Endothelial cell (in vitro differentiated cells): ENCODE data around the gene SMC6. TPM values are rescaled to one million over a fixed set of nuclear protein-coding genes. Genes with fewer than 3 reads are reported as not detected.

Source experiments
- DNase-seq: peaks from one replicate; pipeline ENCODE4 v3.0.0; 2021; ENCODE audit warnings: low spot score
- H3K27ac Mint-ChIP-seq: one replicate; pipeline ENCODE4 v1.8.0; 2021; ENCODE audit warnings: mixed read lengths, inconsistent platforms; ENCODE audit not compliant: unreplicated experiment
- H3K27me3 Mint-ChIP-seq: one replicate; pipeline ENCODE4 v1.8.0; 2021; ENCODE audit warnings: mild to moderate bottlenecking, moderate library complexity, mixed read lengths, inconsistent platforms; ENCODE audit not compliant: unreplicated experiment
- H3K36me3 Mint-ChIP-seq: one replicate; pipeline ENCODE4 v1.8.0; 2021; ENCODE audit warnings: mild to moderate bottlenecking, low read depth, mixed read lengths, inconsistent platforms; ENCODE audit not compliant: unreplicated experiment
- H3K4me1 Mint-ChIP-seq: one replicate; pipeline ENCODE4 v1.8.0; 2021; ENCODE audit warnings: mild to moderate bottlenecking, mixed read lengths, inconsistent platforms; ENCODE audit not compliant: unreplicated experiment
- H3K4me3 Mint-ChIP-seq: one replicate; pipeline ENCODE4 v1.8.0; 2021; ENCODE audit warnings: mild to moderate bottlenecking, mixed read lengths, inconsistent platforms; ENCODE audit not compliant: unreplicated experiment
- H3K9me3 Mint-ChIP-seq: one replicate; pipeline ENCODE4 v1.8.0; 2021; ENCODE audit warnings: mixed read lengths, inconsistent platforms; ENCODE audit not compliant: unreplicated experiment
- CTCF ChIP-seq: fragments of 200-600 bp; sonication (generic); IDR thresholded peaks from one replicate; pipeline ENCODE4 v1.5.0; 2021; ENCODE audit warnings: antibody characterized with exemption; ENCODE audit not compliant: unreplicated experiment
- total RNA-seq: library from RNA; stranded (reverse); fragmentation: NEBNext Ultra II Directional; extraction: Animal tissue kit (Norgen Biotek cat#: 25700); gene quantifications from one replicate; pipeline ENCODE4 v1.2.1, GENCODE V29; 2021; ENCODE audit not compliant: unreplicated experiment

The SMC6 gene
- total RNA-seq, 1 donor from 2014 or later, result 28.8 TPM

GRCh38 chr2:17781482-17781881 is 27.9 kb upstream of the SMC6 start:
- peaks cover 4% of the 10 kb centered on the region for H3K36me3 Mint-ChIP-seq
- no peaks in the 10 kb centered on the region for H3K9me3 Mint-ChIP-seq
- no peak for TF ChIP-seq CTCF
- no peaks in the 10 kb centered on the region for H3K27me3 Mint-ChIP-seq
- no peak overlapping the region for H3K4me3 Mint-ChIP-seq
- no peak overlapping the region for H3K27ac Mint-ChIP-seq
- DNase-seq, result no peak
- H3K4me1 Mint-ChIP-seq, result no peaks in the 10 kb centered on the region

DNA sequence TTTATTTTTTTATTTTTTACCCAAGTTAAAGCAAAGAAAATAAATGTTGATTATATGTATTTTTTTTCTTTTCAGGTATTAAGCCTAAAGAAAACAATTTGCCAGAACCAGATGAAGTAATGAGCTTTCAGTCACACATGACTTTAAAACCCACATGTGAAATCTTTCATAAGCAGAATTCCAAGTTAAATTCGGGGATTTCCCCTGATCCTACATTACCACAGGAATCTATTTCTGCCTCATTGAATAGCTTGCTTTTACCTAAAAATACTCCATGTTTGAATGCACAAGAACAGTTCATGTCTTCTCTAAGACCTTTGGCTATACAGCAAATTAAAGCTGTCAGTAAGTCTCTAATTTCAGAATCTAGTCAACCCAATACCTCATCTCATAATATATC is 26.9 kb upstream of the SMC6 start:
- no peak for TF ChIP-seq CTCF
- Mint-ChIP-seq H3K27me3 (no peaks in the 10 kb centered on the region), H3K9me3 (no peaks in the 10 kb centered on the region), H3K4me1 (no peaks in the 10 kb centered on the region), H3K27ac (no peak overlapping the region), H3K4me3 (no peak overlapping the region), H3K36me3 (peaks cover 4% of the 10 kb centered on the region)
- DNase-seq, result no peak

DNA sequence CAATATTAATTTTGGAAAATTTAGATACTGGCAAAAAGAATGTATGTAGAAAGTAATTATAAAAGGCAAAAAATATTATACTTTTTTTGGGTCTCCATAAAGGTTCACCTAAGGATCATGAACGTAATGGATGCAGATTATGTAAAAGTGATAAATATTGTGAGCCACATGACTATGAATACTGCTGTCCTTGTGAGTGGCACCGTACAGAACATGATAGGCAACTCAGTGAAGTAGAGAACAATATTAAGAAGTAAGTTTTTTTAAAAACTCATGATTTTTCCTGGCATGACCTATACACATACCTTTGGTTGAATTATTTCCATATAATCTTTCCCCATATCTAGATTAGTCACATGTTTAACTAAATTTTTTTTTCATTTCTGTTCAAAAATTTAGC is 18.9 kb upstream of the SMC6 start:
- Mint-ChIP-seq H3K27me3 (peaks cover 1% of the 10 kb centered on the region), H3K9me3 (no peaks in the 10 kb centered on the region), H3K36me3 (no peaks in the 10 kb centered on the region), H3K4me3 (no peak overlapping the region), H3K27ac (no peak overlapping the region), H3K4me1 (no peaks in the 10 kb centered on the region)
- TF ChIP-seq CTCF, result no peak
- no peak for DNase-seq

GRCh38 chr2:17771956-17772355 is 18.3 kb upstream of the SMC6 start:
- Mint-ChIP-seq H3K36me3 (no peaks in the 10 kb centered on the region), H3K27me3 (peaks cover 1% of the 10 kb centered on the region), H3K27ac (no peak overlapping the region), H3K4me1 (no peaks in the 10 kb centered on the region), H3K4me3 (no peak overlapping the region), H3K9me3 (no peaks in the 10 kb centered on the region)
- no peak for TF ChIP-seq CTCF
- DNase-seq, result no peak

DNA sequence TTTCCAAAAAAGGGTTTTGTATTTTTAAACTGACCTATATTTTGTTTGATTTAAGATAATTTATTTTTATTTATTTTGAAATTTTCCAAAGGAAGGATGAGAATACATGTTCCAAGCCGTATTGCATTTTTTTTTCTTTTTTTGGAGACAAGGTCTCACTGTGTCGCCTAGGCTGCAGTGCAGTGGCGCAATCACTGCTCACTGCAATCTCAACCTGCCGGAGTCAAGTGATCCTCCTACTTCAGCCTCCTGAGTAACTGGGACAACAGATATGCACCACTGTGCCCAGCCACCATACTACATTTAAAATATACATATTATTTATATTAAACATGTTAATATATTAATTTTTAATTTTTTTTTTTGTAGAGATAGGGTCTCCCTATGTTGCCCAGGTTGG is 15.3 kb upstream of the SMC6 start:
- Mint-ChIP-seq H3K9me3 (no peaks in the 10 kb centered on the region), H3K36me3 (no peaks in the 10 kb centered on the region), H3K27me3 (peaks cover 1% of the 10 kb centered on the region), H3K4me3 (no peak overlapping the region), H3K27ac (no peak overlapping the region), H3K4me1 (no peaks in the 10 kb centered on the region)
- TF ChIP-seq CTCF, result no peak
- no peak for DNase-seq
